Measurements from ENCODE around the gene PTK6.

PTK6 gene

DNA sequence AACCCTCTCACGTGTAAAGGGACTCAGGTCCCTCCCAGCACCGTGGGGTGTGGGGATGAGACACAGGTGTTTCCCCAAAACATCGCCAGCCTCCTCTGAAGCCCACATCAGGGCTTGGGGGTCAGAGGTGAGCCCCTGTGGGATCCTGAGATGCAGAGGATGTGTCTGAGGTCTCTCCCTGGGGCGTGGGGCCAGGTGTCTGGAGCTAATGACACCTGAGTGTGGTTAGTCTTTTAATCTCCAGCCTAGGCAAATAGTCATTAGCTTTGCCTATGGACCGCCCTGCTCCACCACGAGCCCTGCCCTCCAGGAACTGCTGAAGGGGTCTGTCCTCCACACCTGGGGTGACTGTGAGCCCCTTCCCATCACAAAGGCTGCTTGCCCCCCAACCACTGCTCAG, 8.6 kb upstream of the PTK6 start:
- no peak for DNase-seq (ENCODE audit: low read depth in 1 of 2, low spot score in 1 of 2)

DNA sequence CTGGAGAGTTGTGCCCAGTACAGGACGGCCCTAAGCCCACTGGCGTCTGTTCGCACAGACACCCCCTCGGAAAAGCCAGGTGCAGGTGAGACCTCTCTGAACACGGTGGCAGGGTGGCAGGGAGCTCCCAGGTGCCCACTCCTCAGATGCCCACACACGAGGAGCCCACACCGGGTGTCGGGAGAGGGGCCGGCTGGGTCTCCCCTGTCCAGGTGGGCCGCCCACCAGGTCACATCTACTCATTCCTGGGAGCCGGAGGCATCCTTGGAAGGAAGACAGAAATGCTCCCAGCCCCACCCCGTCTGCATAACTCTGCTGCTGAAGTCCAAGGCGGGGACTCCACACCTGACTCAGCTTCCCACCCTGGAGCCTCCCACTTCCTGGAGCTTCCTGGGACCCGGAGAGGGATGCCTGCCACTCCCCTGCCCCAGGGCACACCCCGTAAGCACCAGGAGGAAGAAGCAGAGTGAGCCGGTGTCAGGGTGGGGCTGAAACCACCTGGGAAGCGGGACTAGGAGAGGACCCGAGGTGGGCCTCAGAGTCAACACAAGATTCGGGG, 7.9 kb upstream of the PTK6 start:
- DNase-seq (ENCODE audit: low read depth in 1 of 2, low spot score in 1 of 2), result no peak

DNA sequence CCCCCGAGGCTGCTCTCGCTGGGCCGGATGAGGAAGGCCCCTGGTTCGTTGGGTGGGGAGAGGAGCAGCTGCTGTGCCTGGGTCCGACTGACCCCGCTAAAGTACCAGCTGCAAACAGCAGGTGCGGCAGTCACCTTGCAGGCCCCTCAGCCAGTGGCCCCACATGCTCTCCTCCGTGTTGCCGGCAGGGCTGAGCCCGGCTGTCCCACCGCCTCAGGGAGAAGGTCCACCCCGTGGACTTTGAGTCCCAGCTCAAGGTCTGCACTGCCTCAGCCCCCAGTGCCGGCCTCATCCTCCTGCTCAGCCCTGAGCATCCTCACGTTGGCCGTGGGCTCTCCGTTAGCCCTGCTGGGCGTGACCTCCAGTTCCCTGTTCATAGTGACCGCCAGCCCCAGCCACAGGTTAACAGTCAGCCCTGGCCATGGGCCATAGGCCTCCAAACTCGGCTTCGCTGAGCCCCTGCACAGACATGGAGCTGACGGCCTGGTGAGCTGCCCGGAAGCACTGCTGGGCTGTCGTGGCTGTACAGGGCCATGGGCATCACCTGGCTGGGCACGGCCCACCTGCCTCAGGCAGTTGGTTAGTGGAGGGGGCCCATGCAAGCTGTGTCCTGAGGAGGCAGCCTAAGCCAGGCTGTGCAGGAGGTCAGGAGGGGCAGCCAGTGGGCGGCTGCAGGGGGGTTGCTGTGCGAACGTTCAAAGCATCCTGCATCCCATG, 7.2 kb upstream of the PTK6 start:
- no peak for DNase-seq (ENCODE audit: low read depth in 1 of 2, low spot score in 1 of 2)

DNA sequence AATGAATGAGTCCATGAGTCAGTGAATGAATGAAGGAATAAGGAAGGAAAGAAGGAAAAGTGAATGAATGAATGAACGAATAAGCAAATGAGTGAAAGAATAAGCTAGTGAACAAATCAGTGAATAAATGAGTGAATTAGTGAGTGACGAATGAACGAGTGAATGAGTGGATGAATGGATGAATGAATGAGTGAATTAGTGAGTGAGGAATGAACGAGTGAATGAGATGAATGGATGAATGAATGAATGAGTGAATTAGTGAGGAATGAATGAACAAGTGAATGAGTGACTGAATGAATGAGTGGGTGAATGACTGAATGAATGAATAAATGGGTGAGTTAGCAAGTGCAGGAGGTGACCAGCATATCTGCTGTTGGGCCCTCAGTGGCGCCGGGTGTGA, 6.6 kb upstream of the PTK6 start:
- no peak for DNase-seq (ENCODE audit: low read depth in 1 of 2, low spot score in 1 of 2)

DNA sequence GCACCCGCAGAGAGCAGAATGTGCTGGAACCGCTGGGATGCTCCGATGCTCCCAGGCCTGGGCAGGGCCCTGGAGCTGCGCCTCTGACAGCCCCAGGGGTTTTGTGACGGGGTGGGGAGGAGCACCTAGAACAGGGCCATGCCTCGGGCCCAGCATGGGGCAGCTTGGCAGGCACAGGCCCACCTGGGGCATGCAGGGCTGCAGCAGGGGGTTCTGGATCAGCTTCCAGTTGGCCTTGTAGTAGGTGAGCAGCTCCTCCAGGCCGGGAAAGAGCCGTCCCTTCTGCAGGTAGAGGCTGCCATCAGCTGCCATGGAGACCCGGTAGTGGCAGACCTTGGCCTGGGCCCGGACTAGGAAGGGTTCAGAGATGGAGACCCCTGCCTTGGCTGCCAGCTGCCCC, 6.0 kb upstream of the PTK6 start:
- DNase-seq (ENCODE audit: low read depth in 1 of 2, low spot score in 1 of 2), result no peak

DNA sequence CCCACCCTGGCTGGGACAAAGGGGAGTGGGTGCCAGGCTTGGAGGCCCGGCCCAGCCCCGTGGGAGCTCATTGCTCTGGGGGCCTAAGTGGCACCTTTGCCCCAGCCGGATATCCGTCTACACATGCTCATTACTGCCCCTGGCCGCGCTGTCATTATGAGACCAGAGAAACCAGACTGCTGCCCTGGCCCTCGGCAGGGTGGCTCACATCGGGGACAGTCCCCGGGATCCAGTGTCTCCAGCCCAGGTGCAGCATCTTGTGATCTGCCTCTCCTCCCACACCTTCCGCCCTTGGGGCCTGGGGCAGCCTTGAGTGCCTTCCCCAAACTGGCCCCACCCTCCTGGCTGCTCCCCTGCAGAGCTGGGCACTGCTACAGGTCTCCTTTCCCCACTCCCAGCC, 5.5 kb upstream of the PTK6 start:
- DNase-seq (ENCODE audit: low read depth in 1 of 2, low spot score in 1 of 2), result no peak

DNA sequence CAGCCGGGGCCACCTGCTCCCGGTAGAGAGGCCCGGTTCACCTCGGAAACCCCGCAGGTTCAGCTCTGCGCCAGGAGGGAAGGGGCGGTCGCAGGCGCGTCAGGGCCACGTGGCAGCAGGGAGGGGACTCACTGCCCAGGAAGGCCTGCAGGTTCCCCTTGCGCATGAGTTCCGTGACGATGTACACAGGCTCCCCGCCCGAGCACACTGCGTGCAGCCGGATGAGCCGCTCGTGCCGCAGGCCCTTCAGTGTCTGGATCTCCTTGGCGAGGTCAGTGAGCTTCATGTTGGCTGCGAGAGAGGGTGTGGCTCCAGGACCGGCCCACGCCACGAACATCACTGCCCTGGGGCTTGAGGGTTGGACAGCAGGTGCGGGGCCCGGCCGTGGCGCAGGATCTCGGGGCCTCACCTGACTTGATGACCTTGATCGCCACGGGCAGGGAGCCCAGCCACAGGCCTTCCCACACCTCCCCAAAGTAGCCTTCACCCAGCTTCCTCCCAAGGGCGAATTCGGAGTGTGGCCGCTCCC, 4.9 kb upstream of the PTK6 start:
- DNase-seq (ENCODE audit: low read depth in 1 of 2, low spot score in 1 of 2), result no peak

DNA sequence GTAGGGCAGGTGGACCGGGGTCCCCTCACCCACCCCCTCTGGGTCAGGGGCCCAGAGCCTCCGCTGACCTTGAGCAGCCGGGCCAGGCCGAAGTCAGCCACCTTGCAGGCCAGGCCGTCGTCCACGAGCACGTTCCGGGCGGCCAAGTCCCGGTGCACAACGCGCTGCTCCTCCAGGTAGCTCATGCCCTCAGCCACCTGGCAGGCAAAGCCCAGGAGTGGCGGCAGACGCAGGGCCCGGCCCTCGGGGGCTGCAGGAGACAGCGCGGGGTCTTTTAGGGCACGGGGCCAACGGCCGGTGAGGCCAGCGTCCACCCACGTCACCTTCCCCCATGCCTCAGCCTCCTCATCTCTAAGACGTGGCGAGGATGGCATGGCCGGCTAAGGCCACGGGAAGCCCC, 4.2 kb upstream of the PTK6 start:
- DNase-seq (ENCODE audit: low read depth in 1 of 2, low spot score in 1 of 2), result no peak

DNA sequence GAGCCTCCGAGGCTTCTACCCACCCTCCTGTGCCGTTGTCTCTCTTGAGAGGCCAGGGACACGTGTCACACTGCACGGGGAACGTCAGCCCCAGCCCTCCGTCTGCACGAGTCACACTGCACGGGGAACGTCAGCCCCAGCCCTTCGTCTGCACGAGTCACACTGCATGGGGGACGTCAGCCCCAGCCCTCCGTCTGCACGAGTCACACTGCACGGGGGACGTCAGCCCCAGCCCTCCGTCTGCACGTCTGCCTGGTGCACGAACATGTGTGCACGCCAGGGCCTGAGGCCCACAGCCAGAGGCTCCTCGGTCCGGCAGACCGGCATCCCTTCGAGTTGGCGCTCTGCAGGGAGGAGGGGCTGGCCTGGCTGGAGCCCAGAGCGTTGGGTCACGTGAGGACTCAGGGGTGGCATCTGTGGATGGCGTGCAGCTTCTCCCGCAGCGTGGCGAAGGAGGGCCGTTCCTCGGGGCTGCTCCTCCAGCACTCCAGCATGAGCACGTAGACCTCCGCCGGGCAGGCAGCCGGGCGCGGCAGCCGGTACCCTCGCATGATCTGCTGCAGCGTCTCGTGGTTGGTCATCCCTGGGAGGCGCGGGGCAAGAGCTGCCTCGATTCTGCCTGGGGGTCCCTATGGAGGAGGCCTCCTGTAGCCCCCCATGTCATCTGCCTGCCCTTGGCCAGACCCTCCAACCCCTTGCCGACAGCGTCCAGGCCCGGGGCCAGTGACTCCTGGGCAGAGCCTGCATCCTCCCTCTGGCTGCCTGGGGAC, 3.4 kb upstream of the PTK6 start:
- DNase-seq (ENCODE audit: low read depth in 1 of 2, low spot score in 1 of 2), result no peak

DNA sequence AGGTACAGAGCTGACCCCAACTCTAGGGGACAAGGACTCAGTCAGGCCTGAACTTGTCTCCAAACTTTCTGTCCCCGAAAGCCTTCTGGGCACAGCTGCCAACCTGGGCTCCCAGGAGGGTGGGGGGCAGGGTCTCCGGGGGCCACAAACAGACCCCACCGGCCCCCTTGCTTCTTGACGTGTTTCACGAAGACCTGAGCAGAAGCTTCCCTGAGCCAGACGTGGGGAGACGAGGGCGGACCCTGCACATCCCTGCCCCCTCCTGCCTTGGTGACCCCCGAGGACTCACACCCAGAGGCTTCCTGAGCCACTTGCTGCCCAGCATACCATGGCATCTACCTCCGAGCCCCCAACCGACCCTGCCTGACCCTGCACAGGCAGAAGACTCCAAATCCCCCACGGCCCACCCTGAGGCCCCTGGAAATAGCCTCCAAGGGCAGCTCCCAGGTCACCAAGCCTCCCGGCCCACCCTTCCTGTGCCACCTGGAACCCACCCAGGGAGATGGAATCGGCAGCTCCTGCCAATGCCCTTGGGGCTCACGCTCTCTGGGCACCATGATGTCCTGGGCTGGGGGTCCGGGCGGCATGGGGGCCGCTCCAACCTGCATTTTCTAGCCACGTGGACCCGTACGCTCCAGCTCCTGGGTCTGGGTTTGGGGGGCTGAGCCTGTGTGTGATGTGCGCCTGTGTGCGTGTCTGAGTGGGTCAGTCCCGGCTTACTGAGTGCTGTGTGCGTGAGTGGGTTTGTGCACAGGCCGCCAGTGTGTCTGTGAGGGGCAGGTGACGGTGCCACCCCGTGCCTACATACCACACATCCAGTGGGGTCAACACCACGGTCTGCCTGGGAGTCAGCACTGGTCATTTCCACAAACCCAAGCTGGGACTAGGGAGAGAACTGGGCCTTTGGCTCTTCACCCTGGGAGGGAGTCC, 2.5 kb upstream of the PTK6 start:
- DNase-seq (ENCODE audit: low read depth in 1 of 2, low spot score in 1 of 2), result no peak

DNA sequence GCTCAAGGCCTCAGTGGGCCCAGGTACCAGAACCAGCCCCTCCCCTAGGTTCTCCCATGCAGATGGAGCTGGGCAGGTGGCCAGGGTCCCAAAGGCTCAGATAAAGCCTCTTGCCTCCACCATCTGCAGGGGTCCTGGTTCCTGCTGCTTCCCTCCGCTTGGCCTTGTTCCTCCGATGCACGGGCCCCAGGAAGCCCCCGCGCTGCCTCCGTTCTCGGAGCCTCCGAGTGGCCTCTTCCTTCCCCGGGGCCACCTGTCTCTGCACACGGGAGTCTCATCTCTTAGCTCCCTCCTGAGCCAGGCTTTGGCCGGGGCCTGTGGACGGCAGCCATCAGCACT, 1.9 kb upstream of the PTK6 start:
- DNase-seq (ENCODE audit: low read depth in 1 of 2, low spot score in 1 of 2), result no peak

DNA sequence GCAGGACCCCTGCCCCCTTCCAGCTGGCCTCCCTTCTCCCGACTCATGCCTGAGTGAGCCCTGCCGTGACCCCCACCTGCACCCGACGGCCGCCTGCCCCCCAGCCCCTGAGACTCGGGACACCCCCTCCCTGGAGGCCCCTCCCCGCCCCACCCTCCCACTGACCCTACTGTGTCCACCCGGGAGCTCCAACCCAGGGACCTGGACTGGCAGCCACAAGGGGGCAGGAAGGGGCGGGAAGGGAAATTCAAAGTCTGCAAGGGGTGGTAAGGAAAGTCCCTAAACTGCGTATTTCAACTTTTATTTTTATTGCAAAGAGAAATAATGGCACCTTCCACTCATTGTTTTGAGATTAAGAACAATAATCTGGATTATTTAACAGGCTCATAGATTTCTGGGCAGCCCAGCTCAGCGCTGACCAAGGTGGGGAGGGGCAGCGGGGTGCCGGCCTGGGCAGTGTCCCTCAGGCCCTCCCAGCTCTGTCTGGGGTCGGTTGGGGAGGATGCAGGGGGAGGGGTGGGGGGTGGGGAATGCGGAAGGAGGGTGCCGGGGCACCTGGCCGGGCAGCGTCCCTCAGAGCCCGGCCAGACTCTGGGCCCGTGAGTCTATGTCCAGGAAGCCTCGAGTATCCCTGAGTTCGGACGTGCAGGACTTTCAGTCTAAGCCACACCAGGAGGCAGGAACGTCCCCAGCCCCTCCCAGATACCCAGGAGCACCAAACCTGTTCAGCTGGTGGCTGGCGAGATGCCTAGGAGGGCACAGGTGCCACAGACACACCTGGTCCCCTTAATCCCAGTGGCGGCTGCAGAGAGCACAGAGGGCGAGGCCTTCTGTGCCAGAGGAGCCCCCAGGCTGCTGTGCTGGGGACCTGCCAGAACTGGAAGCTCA, 1.3 kb upstream of the PTK6 start:
- no peak for DNase-seq (ENCODE audit: low read depth in 1 of 2, low spot score in 1 of 2)

DNA sequence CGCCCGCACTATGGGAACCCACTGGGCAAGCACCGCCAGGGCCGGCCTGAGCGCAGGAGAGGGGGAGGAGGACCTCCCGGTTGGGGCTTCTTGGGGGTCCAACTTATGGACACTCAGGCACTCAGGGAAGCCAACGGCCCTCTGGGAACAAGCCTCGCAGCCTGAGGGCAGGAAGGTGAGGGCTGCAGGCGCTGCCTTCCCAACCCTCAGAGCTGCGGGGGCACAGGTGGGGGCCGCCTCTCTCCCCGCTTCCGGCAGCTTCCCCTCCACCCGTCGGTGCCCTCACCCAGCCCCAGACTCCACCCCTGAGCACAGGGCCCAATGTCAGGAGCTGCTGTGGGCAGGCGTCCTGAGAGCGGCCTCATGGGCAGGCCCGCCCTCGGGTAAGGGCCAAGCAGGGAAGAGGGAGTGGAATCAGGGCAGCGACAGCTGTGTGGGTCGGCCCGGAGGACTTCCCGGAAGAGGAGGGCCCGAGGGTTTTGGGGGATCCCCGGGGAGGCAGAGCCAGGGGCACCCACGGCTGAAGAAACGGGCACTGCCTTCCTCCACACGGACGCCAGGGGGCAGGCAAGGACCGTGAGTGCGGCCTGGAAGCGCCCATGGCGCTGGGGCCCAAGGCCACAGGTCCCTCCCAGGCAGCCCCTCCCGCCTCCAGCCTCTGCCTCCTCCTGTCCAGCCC, 488 bp upstream of the PTK6 start:
- peak; percentile 87 for DNase-seq (ENCODE audit: low read depth in 1 of 2, low spot score in 1 of 2)

DNA sequence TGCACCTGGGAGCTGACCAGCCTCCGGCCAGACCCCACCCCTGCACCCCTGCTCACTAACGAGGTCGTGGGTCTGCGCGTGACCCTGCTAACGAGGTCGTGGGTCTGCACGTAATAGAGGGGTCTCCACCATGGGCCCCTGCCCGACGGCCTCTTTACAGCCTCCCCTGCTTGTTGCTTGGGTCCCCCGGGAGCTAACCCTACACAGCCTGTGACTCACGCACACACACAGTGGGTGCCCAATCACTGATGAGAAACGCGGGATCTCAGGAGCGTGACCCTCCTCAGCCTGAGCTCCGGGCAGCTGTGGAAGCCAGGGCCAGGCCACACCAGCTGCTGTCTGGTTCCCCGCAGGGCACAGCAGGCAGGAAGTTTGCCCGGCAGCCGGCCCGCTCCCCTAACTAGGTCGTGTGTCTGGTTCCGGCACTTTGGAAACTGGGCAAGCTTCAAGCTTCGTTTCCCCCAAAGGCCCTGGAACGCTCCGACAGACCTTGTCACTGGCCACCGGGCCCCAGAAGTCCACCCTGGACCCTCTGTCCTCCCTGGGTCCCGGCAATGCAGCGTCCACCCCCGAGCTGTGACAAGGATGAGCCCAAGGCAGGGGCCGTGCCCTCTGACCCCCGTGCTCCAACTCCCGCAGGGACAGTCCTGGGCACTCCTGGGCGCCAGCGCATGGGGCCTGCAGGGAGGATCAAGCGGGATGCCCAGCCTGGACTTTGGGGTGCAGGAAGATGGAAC, 767 bp downstream of the PTK6 start:
- no peak for DNase-seq (ENCODE audit: low read depth in 1 of 2, low spot score in 1 of 2)

DNA sequence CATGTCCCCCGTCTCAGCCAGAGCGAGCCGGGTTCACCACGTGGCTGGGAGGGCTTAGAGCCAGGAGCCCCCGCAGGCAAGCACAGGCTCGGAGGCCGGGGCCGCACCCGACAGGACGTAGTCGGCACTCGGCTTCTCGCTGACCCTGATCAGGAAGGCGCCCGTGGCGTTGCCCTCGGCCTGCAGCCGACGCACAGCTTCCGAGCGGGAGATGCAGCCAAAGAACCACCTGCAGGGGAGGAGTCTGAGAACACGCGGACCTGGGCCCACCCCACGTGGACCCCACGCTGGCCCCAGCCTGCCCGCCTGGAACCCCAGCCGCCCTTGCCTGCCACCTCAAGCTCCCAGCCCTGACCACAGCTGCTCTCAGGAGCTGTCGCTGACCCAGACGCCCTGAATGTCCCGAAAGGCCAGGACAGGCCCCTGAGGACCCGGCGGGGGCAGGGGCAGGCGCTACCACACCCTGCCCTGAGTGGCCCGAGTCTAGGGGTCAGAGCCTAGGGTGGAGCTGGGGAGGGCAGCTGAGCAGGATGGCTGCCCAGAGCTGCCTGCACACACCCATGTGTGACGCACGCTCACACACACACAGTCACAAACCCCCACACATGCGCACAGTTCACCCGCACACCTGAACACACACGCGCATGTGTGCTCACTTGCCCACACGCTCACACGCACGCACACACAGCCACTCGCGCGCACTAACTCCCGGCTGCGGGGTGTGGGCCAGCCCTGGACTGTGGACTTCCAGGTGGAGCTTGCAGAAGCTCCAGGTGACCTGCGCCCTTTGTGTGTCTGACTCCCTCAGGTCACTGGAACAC, 2.1 kb downstream of the PTK6 start:
- DNase-seq (ENCODE audit: low read depth in 1 of 2, low spot score in 1 of 2), result no peak

DNA sequence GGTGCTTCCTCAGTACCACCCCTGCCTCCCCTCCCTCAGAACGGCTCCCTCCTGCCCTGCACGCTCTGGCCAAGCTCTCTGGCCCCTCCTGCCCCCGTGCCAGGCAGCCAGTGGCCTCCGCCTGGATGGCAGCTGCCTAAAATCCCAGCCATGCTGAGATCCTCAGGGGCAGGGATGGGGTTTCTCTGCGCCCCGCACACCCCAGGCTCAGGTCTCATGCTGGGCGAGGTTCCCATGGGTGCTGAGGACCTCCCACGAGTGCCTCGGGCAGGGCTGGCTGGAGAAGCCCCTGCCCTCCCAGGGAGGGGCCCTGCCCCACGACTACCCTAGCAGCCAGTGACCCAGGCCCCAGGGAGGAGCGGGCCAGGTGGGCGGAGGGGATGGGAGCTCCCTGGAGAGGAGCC, 2.7 kb downstream of the PTK6 start:
- DNase-seq (ENCODE audit: low read depth in 1 of 2, low spot score in 1 of 2), result no peak

DNA sequence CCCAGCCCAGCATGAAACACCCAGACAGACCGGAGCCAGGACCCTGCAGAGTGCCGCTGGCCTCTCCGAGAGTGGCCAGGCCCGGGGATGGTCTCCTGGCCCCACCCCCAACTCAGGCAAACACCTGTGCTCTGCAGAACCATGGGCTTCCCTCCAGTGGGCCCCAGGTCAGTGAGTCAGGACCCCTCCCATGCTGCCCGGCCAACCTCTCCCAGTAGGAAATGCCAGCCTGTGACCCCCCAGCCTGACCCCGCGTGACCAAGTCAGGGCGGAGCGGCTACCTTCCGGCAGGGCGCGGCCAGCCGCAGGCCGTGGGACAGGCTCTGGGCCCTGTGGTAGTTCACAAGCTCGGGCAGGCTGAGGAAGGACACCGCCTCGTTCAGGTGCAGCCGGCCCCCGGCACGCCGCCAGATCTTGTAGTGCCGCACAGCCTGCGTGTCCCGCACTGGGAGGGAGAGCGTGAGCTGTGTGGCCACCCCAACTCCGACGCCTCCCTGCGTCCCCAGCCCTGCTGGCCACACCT, 3.2 kb downstream of the PTK6 start:
- DNase-seq (ENCODE audit: low read depth in 1 of 2, low spot score in 1 of 2), result no peak

DNA sequence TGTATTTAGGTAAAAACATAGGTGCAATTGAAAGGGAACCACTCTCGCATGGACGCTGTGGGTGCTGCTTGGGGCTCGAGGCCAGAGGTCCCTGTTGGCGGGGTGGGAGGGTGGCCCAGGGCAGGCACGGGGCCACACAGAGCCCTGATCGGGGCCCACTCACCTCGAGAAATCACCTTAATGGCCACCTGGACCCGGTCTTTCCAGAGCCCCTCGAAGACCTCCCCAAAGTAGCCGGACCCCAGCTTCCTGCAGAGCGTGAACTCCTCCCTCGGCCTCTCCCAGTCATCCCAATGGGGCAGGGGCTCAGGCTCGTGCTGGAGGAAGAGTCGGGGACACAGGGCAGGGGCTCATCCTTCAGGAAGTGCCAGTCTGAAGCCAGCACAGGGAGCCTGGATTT, 3.8 kb downstream of the PTK6 start:
- DNase-seq (ENCODE audit: low read depth in 1 of 2, low spot score in 1 of 2), result no peak

Data from stimulated activated CD4-positive, alpha-beta T cell treated with anti-CD3 and anti-CD28 coated beads, Interleukin-15, amount 100 ng/mL, for 1 hour (primary cell).